Prostate gland (tissue), 2 donors: Measurements from ENCODE around the gene KCNIP3.

ENCODE experiments used
- CTCF ChIP-seq, 4 experiments: fragments of 200-600 bp in 2 of 4; fragments of 450-650 bp in 2 of 4; sonication (generic) in 2 of 4; IDR thresholded peaks; 1 replicate in 3 of 4; 2 replicates in 1 of 4; pipeline ENCODE4 v1.5.1; 2016 to 2019; ENCODE audit warnings: antibody characterized with exemption in 4 of 4, mild to moderate bottlenecking in 2 of 4, moderate library complexity in 2 of 4
- POLR2A ChIP-seq: fragments of 450-650 bp; IDR thresholded peaks from one replicate; pipeline ENCODE4 v1.6.1; 2016; ENCODE audit warnings: antibody characterized with exemption, mild to moderate bottlenecking

GRCh38 chr2:95380280-95380679 lies 83.1 kb downstream of the KCNIP3 start:
- TF ChIP-seq POLR2A (no peak), CTCF (IDR thresholded peaks at IDR 0.05) (no peak)
